Activated naive CD4-positive, alpha-beta T cell treated with anti-CD3 and anti-CD28 coated beads, Interleukin-2, amount 10 ng/mL, durations not matched to agents 7 days and 5 days (primary cell): ENCODE data around the gene ST7.
"Not testable (repeated sequence)": the region's sequence is repeated elsewhere in the genome, so short reads cannot be mapped to it uniquely, and the experiment has no call there.

Experiments used
- CTCF ChIA-PET: fragments of 350-600 bp; sonication (Branson Sonifier 250); formaldehyde crosslinking; loops from one replicate; lab custom pipeline; 2021; ENCODE audit warnings: antibody characterized with exemption; lab: Charles Lee
- DNase-seq: peaks from one replicate; pipeline ENCODE4 v3.0.0-alpha.2; 2020
- H3K27ac Mint-ChIP-seq: one replicate; pipeline ENCODE4 v1.8.0; 2021; ENCODE audit warnings: mild to moderate bottlenecking, moderate library complexity, mixed read lengths
- H3K27me3 Mint-ChIP-seq: one replicate; pipeline ENCODE4 v1.8.0; 2021; ENCODE audit warnings: mild to moderate bottlenecking, mixed read lengths
- H3K36me3 Mint-ChIP-seq: one replicate; pipeline ENCODE4 v1.8.0; 2021; ENCODE audit warnings: mixed read lengths
- H3K4me1 Mint-ChIP-seq: one replicate; pipeline ENCODE4 v1.8.0; 2021; ENCODE audit warnings: mixed read lengths
- H3K4me3 Mint-ChIP-seq: one replicate; pipeline ENCODE4 v1.8.0; 2021; ENCODE audit warnings: mild to moderate bottlenecking, moderate library complexity, mixed read lengths
- H3K9me3 Mint-ChIP-seq: one replicate; pipeline ENCODE4 v1.8.0; 2021; ENCODE audit warnings: mixed read lengths

Gene ST7

DNA sequence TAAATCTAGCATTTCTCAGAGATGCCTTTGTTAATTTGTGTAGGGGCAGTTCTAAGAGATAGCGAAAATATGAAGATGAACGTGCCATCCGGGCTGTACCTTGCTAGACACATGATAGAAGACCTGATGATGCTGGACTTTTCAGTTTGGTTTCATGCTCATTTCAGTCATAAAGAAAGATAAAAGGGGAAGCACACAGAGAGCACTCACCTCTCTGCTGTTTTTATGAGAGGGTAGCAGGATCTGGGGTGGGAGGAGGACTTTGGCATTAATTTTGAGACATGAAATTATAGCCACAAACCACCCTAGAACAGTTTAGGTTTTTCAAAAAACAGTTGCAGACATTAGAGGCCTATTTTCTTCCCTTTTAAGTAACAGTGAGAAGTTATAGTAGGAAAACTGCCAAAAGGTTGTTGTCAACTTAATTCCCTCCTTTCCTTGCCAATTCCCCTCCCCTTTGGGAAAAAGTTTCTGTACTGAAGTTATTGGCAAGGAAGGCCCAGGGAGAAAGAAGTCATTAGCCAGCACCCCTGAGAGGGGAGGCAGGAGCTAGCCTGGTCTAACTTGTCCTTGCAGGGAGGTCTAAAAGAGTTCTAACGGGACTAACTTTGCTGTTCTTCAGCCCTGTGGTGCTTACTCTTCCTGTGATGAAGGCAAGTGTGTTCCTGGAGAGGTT is 2.6 kb downstream of the ST7 start:
- CTCF ChIA-PET: interaction anchor here (0.7 to 1.0 kb wide), 3 partner anchors 10 to 164 kb away, joined by 3 to 4 read pairs (median 3); no protein-coding TSS in a partner anchor
- DNase-seq: no peak
- Mint-ChIP-seq H3K27me3 (peaks cover 11% of the 10 kb centered on the region), H3K36me3 (no peaks in the 10 kb centered on the region), H3K27ac (no peak overlapping the region), H3K9me3 (no peaks in the 10 kb centered on the region), H3K4me3 (no peak overlapping the region), H3K4me1 (peaks cover 19% of the 10 kb centered on the region)

DNA sequence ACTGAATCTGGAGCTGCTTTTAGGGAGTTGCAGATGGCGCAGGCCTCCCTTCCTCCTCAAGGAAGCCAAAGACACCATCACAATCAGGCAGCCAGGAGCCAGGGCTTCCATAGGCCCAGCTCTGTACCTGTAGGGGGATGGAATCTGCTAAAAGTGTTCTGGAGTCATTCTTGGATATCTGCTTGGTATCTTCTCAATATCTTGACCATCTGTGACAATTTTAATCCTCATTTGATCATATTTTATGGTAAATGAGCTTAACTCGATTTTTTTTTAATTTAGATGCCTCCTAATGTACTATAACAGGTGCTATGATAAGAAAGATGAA is 3.1 kb downstream of the ST7 start:
- Mint-ChIP-seq H3K4me1 (peaks cover 19% of the 10 kb centered on the region), H3K9me3 (no peaks in the 10 kb centered on the region), H3K27me3 (peaks cover 11% of the 10 kb centered on the region), H3K27ac (no peak overlapping the region), H3K4me3 (no peak overlapping the region), H3K36me3 (no peaks in the 10 kb centered on the region)
- DNase-seq: no peak
- CTCF ChIA-PET: interaction anchor here (0.7 to 1.0 kb wide), 3 partner anchors 9 to 164 kb away, joined by 3 to 4 read pairs (median 3); no protein-coding TSS in a partner anchor

DNA sequence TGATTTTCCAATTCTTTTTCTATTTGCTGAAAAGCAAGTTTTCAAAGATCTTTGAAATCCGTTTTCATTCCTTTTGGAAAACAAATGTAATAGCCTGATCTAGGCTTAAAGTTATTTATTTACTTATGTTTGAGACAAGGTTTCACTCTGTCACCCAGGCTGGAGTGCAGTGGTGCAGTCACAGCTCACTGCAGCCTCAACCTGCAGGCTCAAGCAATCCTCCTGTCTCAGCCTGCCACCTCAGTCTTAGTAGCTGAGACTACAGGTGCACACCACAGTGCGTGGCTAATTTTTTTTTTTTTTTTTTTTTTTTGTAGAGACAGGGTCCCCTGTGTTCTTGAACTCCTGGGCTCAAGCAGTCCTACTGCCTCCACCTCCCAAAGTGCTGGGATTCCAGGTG is 4.6 kb downstream of the ST7 start:
- H3K36me3 Mint-ChIP-seq: no peaks in the 10 kb centered on the region
- no peak for DNase-seq
- H3K4me3 Mint-ChIP-seq: no peak overlapping the region
- peaks cover 11% of the 10 kb centered on the region for H3K27me3 Mint-ChIP-seq
- CTCF ChIA-PET: interaction anchor here (1.3 kb wide), 1 partner anchor 14 kb away, joined by 3 read pairs; no protein-coding TSS in a partner anchor
- H3K9me3 Mint-ChIP-seq: peaks cover 2% of the 10 kb centered on the region
- H3K4me1 Mint-ChIP-seq: peaks cover 12% of the 10 kb centered on the region
- no peak overlapping the region for H3K27ac Mint-ChIP-seq

DNA sequence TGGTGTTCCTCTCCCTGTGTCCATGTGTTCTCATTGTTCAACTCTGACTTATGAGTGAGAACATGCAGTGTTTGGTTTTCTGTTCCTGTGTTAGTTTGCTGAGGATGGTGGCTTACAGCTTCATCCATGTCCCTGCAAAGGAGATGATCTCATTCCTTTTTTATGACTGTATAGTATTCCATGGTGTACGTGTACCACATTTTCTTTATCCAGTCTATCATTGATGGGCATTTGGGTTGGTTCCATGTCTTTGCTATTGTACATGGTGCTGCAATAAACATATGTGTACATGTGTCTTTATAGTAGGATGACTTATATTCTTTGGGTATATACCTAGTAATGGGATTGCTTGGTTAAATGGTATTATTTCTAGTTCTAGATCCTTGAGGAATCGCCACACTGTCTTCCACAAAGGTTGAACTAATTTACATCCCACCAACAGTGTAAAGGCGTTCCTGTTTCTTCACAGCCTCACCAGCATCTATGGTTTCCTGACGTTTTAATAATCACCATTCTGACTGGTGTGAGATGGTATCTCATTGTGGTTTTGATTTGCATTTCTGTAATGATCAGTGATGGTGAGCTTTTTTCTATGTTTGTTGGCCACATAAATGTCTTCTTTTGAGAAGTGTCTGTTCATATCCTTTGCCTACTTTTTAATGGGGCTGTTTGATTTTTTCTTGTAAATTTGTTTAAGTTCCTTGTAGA is 8.8 kb downstream of the ST7 start:
- not testable (repeated sequence) for H3K4me1 Mint-ChIP-seq, H3K4me3 Mint-ChIP-seq

DNA sequence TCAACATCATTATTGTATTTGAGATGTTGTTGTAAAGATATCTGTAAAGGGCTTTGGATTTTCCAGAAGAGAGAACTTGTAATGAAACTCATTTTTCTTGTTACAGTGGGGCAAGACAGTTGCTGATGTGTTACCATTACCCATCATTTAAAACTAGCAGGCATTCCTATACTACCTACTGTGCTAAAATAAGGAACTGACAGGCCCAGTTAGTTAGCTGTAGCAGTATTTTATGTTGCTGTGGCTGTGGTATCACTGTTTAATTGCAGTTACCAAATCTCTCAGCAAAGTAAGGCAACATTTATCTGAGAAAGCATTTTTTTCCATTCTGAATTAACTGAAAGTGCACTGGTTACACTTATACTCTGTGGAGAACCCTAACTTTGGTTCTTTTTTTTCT is 9.9 kb downstream of the ST7 start:
- CTCF ChIA-PET: interaction anchor here (0.6 to 1.1 kb wide), 2 partner anchors 22 to 49 kb away, joined by 3 read pairs; no protein-coding TSS in a partner anchor
- H3K36me3 Mint-ChIP-seq: no peaks in the 10 kb centered on the region
- H3K9me3 Mint-ChIP-seq: peaks cover 2% of the 10 kb centered on the region
- no peak overlapping the region for H3K27ac Mint-ChIP-seq
- no peaks in the 10 kb centered on the region for H3K4me1 Mint-ChIP-seq
- no peak for DNase-seq
- H3K4me3 Mint-ChIP-seq: no peak overlapping the region
- H3K27me3 Mint-ChIP-seq: no peaks in the 10 kb centered on the region

More for the DNA sequence above, 8.8 kb downstream of the ST7 start:
- CTCF ChIA-PET, H3K27me3 Mint-ChIP-seq, H3K36me3 Mint-ChIP-seq, DNase-seq, H3K9me3 Mint-ChIP-seq, H3K27ac Mint-ChIP-seq: not testable (repeated sequence)

DNA sequence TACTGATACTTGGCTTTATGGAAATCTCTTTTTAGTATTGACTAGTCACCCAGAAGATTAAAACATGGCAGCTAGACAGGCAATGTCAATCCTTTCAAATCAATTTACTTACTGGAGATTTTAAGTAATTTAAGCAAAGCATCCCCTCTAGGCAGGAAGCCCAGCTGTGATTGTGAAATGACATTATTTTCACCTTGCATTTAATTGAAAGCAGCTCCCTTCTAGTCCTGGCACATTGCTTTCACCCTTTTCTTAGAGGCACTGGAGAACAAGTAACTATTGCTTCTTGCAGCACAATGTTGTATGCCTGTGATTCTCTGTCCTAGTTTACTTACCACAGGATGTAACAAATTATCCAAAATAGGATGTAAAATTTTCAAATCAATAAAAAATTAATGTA is 13.3 kb downstream of the ST7 start:
- no peak for DNase-seq
- H3K4me1 Mint-ChIP-seq: no peaks in the 10 kb centered on the region

DNA sequence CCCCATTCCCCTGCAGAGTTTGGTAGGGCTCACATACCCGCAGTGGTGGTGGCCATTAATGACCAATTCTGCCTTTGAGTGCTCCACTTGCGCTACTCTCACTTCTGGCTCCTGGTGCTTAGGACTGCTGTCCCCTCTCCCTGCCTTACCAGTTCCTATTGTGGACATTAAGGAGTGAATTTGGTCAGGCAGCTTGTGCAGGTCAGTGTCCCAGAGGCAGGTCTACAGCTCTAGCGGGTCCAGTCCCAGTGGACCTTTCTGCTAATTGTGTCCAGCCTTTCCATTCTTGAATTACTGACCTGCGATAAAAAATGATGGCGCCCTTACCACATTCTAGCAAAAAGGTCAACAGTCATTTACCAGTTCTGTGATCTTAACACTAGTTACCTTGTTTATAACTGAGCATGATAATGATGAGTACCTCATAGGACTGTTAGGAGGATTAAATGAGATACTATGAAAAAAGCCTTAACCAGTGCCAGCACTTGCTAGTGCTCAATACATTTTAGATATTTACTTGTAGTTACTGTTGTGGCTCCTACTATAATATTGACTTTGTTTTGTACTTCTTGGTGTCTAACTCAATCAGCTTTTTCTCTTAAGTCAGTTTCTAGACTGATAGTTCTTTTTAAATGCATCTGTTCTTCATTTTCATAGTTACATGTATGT is 14.1 kb downstream of the ST7 start:
- peaks cover 1% of the 10 kb centered on the region for H3K27me3 Mint-ChIP-seq
- H3K4me1 Mint-ChIP-seq: no peaks in the 10 kb centered on the region
- H3K4me3 Mint-ChIP-seq: no peak overlapping the region
- H3K9me3 Mint-ChIP-seq: no peaks in the 10 kb centered on the region
- H3K36me3 Mint-ChIP-seq: no peaks in the 10 kb centered on the region
- no peak overlapping the region for H3K27ac Mint-ChIP-seq
- CTCF ChIA-PET: interaction anchor here (0.8 to 1.4 kb wide), 2 partner anchors 158 to 160 kb away, joined by 3 to 4 read pairs; no protein-coding TSS in a partner anchor
- DNase-seq: no peak

More for the DNA sequence above, 13.3 kb downstream of the ST7 start:
- no peaks in the 10 kb centered on the region for H3K27me3 Mint-ChIP-seq
- H3K4me3 Mint-ChIP-seq: no peak overlapping the region
- H3K27ac Mint-ChIP-seq: no peak overlapping the region
- no peaks in the 10 kb centered on the region for H3K36me3 Mint-ChIP-seq
- peaks cover 2% of the 10 kb centered on the region for H3K9me3 Mint-ChIP-seq
- CTCF ChIA-PET: interaction anchor here (0.8 to 1.4 kb wide), 3 partner anchors 10 to 159 kb away, joined by 3 to 4 read pairs (median 3); no protein-coding TSS in a partner anchor

DNA sequence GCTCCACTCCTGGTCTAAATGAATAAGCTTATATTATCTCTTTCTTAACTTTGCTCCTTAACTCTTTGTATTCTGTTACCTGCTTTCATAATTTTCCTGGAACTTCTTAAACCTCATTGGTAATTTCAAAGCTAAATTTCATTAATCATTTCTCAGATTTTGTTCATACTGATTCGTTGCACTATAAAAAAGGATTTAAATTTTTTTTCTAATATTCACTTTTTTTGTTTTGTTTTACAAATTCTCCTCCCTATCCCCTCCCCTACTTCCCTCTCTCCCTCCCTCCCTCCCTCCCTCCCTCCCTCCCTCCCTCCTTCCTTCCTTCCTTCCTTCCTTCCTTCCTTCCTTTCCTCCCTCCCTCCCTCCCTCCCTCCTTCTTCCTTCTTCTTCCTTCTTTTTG is 14.7 kb downstream of the ST7 start:
- CTCF ChIA-PET: interaction anchor here (0.8 to 1.4 kb wide), 2 partner anchors 158 to 160 kb away, joined by 3 to 4 read pairs; no protein-coding TSS in a partner anchor
- no peak overlapping the region for H3K27ac Mint-ChIP-seq
- H3K27me3 Mint-ChIP-seq: peaks cover 4% of the 10 kb centered on the region
- no peaks in the 10 kb centered on the region for H3K36me3 Mint-ChIP-seq
- H3K4me1 Mint-ChIP-seq: no peaks in the 10 kb centered on the region
- H3K9me3 Mint-ChIP-seq: no peaks in the 10 kb centered on the region
- H3K4me3 Mint-ChIP-seq: no peak overlapping the region
- DNase-seq: no peak

DNA sequence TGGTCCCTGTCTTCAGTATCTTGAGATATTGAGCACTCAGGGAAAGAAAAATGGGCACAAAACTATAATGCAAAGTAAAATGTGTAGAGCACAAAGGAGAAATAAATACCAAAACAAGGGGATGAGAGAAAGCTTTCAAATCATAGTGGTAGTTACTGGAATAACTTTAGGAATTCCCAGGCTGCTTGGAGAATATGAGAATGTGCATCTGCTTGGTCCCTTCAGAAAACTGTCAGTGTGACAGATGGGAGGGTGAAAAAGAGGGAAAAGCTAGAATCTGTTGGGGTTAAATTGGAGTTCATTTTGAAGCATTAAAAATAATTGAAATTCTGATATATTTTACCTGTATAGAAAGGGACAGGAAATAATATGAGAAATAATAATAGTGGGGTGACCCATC is 15.3 kb downstream of the ST7 start:
- Mint-ChIP-seq H3K4me1 (no peaks in the 10 kb centered on the region), H3K4me3 (no peak overlapping the region), H3K27me3 (peaks cover 4% of the 10 kb centered on the region), H3K9me3 (no peaks in the 10 kb centered on the region), H3K36me3 (no peaks in the 10 kb centered on the region), H3K27ac (no peak overlapping the region)
- no peak for DNase-seq
- CTCF ChIA-PET: no interaction called here

DNA sequence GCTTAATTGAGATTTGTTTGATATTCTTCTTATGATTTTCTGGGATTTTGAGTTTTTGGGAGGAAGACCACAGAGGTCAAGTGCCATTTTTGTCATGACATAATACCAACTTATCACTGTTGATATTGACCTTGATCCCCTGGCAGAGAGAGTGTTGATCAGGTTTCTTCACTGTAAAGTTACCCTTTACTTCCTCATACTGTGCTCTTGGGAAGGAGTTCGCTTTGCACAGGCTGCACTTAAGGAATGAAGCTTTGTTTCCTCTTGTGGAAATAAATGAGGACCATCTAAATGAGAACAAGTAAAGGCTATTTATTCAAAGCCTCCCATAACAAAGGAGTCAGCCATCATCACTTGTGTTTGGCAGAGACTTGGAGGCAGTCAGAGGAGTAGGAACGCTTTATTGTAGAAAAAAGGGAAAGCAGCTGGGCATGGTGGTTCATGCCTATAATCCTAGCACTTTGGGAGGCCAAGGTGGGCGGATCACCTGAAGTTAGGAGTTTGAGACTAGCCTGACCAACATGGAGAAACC is 16.1 kb downstream of the ST7 start:
- Mint-ChIP-seq H3K4me3 (no peak overlapping the region), H3K9me3 (no peaks in the 10 kb centered on the region), H3K27ac (no peak overlapping the region), H3K36me3 (no peaks in the 10 kb centered on the region), H3K4me1 (no peaks in the 10 kb centered on the region), H3K27me3 (peaks cover 4% of the 10 kb centered on the region)
- CTCF ChIA-PET: interaction anchor here (1.0 to 1.5 kb wide), 3 partner anchors 15 to 19 kb away, joined by 3 to 6 read pairs (median 5); no protein-coding TSS in a partner anchor
- DNase-seq: no peak

DNA sequence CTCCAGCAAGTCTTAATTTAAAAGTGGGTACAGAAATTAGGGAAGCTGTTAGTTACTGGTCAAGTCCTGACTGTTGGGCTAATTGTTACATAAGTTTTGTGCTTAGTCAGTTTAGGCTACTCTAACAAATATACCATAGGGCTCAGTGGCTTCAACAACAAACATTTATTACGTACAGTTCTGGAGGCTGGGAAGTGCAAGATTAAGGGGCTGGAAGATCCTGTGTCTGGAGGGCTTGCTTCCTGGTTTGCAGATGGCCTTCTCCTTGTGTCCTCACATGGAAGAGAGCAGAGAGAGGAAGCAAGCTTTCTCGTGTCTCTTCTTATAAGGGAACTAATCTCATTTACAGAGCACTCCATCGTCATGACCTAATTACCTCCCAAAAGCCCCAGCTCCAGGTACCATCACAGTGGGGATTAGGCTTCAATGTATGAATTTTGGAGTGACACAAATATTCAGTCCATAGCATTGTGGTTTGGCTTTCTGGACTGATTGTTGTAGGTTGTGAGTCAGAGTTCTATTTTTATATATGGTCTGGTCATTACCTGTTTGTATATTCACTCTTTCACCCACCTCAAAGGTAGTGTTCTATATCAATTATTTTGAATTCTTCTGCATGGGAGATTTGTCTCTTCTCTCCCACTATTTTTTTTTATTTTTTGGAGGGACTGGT is 17.1 kb downstream of the ST7 start:
- no peaks in the 10 kb centered on the region for H3K36me3 Mint-ChIP-seq

DNA sequence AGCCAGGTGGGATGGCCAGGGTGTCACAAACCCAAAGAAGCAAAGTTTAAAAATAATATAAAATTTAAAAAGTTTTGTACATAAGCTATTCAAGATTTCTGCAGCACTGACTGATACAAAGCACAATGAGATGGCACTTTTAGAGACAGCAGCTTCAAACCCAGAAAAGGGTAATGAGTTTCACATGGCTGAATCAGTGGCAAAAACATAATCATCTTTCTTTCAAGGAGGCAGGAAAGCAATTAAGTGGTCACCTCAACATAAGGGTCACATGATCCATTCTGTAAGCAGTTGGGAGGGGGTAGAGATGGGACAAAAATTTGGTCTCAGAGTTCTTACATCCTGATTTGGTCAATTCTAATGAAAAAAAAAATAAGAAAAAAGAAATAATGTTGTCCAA is 17.9 kb downstream of the ST7 start:
- not testable (repeated sequence) for H3K9me3 Mint-ChIP-seq, H3K36me3 Mint-ChIP-seq, H3K4me1 Mint-ChIP-seq, H3K27ac Mint-ChIP-seq, DNase-seq, H3K27me3 Mint-ChIP-seq, H3K4me3 Mint-ChIP-seq
- CTCF ChIA-PET: interaction anchor here (0.5 to 1.6 kb wide), 3 partner anchors 17 to 157 kb away, joined by 3 to 5 read pairs (median 4); no protein-coding TSS in a partner anchor

More for the DNA sequence above, 17.1 kb downstream of the ST7 start:
- CTCF ChIA-PET: interaction anchor here (1.0 to 1.5 kb wide), 3 partner anchors 15 to 18 kb away, joined by 3 to 6 read pairs (median 5); no protein-coding TSS in a partner anchor
- DNase-seq: no peak
- peaks cover 4% of the 10 kb centered on the region for H3K27me3 Mint-ChIP-seq
- no peak overlapping the region for H3K27ac Mint-ChIP-seq
- H3K4me3 Mint-ChIP-seq: no peak overlapping the region
- no peaks in the 10 kb centered on the region for H3K4me1 Mint-ChIP-seq
- no peaks in the 10 kb centered on the region for H3K9me3 Mint-ChIP-seq

DNA sequence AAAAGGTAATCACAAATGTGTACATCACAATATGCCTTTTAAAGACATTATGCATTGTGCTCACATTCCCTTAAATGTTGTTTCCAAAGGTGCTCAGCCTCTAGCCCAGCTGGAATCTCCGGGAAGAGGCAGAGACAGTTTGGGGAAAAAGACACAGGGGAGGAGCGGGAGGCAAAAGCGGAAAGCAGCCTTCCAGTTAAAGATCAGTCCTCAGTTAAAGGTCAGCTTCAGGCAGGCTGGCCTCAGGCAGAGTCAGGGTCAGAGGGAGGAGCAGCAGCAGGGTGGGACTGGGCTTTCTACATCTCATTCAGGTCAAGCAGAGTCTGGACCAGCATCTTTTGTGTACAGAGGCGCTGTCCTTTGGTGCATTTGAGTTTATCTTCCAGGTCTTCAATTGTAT is 18.6 kb downstream of the ST7 start:
- no peaks in the 10 kb centered on the region for H3K36me3 Mint-ChIP-seq
- no peak overlapping the region for H3K4me3 Mint-ChIP-seq
- no peak overlapping the region for H3K27ac Mint-ChIP-seq
- peaks cover 4% of the 10 kb centered on the region for H3K27me3 Mint-ChIP-seq
- CTCF ChIA-PET: interaction anchor here (1.1 to 2.1 kb wide), 4 partner anchors 13 to 156 kb away, joined by 3 to 7 read pairs (median 4); no protein-coding TSS in a partner anchor
- H3K4me1 Mint-ChIP-seq: no peaks in the 10 kb centered on the region
- no peaks in the 10 kb centered on the region for H3K9me3 Mint-ChIP-seq
- no peak for DNase-seq
